ENCODE results near the gene RIMBP3C.
"Not testable (repeated sequence)": the region's sequence is repeated elsewhere in the genome, so short reads cannot be mapped to it uniquely, and the experiment has no call there.

RIMBP3C gene, protein sequence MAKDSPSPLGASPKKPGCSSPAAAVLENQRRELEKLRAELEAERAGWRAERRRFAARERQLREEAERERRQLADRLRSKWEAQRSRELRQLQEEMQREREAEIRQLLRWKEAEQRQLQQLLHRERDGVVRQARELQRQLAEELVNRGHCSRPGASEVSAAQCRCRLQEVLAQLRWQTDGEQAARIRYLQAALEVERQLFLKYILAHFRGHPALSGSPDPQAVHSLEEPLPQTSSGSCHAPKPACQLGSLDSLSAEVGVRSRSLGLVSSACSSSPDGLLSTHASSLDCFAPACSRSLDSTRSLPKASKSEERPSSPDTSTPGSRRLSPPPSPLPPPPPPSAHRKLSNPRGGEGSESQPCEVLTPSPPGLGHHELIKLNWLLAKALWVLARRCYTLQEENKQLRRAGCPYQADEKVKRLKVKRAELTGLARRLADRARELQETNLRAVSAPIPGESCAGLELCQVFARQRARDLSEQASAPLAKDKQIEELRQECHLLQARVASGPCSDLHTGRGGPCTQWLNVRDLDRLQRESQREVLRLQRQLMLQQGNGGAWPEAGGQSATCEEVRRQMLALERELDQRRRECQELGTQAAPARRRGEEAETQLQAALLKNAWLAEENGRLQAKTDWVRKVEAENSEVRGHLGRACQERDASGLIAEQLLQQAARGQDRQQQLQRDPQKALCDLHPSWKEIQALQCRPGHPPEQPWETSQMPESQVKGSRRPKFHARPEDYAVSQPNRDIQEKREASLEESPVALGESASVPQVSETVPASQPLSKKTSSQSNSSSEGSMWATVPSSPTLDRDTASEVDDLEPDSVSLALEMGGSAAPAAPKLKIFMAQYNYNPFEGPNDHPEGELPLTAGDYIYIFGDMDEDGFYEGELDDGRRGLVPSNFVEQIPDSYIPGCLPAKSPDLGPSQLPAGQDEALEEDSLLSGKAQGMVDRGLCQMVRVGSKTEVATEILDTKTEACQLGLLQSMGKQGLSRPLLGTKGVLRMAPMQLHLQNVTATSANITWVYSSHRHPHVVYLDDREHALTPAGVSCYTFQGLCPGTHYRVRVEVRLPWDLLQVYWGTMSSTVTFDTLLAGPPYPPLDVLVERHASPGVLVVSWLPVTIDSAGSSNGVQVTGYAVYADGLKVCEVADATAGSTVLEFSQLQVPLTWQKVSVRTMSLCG (N-terminal part only)
- 0 to 0.44 (median 0) reads per million in 3 experiments for total RNA-seq

DNA sequence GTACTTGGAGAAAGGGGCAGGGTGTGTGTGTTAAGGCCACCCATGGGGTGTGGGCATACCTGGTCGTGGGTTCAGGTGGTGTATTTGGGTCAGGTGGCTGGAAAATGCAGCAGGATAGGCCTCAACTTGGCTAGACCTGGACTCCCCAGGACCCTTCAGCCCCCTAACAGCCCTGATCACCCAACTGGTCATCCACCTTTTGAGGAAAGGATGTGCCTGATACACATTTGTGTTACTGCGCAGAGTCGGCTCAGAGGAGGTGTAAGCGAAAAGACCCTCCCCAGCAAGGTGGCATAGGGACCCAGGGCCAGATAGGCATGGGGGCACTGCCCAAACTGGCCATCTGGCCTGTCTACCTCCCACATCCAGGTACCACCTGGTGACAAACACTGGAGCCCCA lies at the start of gene RIMBP3C:
Gene RIMBP3C, minus strand, starts transcription at position 101 of the 400 bp plus-strand sequence. CDS start 485 bp downstream, outside the sequence.
- not testable (repeated sequence) for DNase-seq

DNA sequence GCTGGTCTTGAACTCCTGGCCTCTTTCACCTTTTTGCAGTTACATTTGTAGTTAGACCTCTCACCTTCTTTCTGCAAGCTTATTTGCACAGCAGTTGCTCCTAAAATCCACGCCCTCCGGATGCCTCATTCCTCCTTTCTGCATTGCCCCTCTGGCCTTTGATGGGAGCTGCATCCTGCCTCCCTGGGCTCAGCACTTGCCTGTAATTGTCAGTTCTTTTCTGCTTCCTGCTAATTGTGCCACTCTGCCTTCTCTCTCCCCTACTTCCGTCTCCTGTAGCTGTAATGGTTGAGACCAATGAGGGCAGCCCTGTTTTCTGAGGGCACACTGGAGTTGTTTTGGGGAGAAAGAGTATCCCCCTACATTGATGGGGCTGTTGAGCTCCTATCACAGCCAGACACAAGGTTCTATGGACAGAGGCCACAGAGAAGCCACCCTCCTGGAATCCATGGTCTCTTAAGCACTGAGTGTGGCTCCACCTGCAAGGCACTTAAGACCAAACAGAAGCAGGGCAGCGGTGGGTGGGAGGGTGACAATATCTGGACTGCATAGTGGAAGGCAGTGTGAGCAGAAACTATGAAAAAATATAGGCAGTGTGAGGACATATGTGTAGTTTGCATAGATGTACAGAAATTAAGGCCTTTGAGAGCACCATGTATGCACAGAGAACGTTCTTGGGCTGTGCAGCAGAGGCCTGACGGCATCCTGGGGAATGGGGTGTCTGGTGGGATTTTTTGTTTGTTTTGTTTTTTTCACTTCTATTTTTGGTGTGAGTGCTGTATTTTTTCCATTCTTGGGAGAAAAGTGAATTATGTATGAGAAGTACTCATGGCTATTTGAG lies 48.0 kb upstream of the RIMBP3C start:
- no peak for DNase-seq

DNA sequence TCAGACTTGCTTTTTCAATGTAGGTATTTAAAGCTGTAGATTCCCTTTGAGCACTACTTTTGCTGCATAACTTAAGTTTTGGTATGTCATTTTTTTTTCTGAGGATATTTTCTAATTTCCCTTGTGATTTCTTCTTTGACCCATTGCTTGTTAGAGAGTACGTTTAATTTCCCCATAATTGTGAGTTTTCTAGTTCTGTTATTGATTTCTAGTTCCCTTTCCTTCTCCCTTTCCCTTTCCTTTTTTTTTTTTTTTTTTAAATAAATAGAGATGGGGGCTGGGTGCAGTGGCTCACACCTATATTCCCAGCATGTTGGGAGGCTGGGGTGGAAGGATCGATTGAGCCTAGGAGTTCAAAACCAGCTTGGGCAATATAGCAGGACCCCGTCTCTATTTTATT lies 47.0 kb upstream of the RIMBP3C start:
- DNase-seq = no peak

DNA sequence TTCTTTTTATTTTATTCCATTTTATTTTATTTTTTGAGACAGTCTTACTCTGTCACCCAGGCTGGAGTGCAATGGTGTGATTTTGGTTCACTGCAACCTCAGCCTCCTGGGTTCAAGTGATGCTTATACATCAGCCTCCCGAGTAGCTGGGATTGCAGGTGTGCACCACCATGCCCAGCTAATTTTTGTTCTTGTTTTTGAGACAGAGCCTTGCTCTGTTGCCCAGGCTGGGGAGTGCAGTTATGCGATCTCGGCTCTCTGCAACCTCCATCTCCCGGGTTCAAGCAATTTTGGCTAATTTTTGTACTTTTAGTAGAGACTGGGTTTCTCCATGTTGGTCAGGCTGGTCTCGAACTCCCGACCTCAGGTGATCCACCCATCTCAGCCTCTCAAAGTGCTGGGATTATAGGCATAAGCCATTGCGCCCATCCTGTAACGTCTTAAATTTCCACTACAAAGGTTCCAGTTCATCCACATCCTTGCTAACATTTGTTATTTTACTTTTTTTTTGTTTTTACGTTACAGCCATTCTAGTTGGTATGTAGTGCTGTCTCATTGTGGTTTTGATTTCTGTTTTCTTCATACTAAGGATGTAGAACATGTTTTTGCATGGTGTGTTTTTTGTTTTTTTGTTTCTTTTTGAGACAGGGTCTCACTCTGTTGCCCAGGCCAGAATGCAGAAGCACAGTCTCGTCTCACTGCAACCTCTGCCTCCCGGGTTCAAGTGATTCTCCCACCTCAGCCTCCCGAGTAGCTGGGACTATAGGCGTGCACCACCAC lies 45.3 kb upstream of the RIMBP3C start:
- not testable (repeated sequence) for DNase-seq

DNA sequence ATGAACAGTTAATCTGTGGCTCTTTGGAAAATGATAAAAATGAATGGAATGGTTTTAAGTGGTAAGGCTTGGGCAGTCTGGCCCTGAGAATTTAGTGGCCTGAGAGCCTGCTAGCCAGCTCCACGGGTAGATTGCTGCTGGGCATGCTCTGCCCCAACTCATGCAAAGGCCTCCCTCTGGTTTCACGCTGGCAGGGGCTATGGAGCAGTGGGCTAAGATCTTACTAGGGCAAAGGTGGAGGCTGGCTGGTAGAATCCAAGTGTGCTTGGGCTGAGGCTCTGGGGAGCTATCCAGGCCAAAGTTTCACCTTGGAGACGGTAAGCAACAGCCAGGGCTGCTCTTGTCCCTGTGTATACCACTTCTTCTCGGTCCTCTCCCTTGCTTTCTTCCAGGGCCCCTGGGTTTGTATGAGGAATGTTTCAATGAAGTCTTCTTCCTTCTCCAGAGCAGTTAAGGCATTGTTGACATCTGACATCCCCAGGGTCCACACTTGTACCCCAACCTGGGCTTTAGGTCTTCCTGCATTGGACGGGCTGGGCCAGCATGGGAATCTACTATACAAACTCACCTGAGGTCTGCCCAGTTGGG lies 43.7 kb upstream of the RIMBP3C start:
- DNase-seq = no peak

DNA sequence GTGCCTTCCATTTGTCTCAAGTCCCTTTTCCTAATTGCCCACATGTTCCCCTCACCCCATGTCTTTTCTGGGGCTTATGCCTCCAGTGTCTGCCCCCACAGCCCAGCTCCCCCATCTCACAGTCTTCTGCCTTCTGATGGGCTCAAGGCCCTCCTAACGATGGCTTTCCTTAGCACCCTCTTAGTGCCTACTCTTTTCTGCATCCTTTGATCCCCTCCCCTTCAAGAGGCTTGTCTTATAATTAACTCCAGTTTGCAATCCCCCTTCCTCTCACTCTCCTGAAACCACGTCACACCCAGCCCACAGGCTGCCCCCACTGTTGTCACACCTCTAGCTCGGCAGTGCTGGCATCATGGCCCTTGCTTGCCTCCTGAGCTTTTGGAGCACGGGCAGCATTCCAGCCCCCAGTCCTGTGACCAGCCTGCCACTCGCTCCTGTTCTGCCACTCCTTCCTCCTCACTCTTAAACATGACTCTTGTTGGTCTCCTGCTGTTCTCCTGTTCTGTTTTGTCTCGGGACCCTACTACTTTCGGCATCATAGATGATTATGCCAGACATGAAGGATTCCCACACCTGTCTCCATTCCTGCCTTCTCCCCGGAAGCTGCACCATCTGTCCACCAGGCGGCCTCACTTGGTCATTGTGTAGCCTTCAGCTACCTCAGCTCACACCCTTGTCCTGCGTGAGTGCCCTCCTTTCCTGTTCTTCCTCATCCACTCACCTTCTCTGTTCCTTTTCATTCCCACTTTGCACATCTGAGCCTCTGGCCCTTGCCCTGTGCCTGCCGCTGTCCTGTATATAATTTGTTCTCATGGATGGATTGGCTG lies 42.4 kb upstream of the RIMBP3C start:
- DNase-seq = no peak

GRCh38 chr22:21592422-21592821 lies 41.2 kb upstream of the RIMBP3C start:
- no peak for DNase-seq

DNA sequence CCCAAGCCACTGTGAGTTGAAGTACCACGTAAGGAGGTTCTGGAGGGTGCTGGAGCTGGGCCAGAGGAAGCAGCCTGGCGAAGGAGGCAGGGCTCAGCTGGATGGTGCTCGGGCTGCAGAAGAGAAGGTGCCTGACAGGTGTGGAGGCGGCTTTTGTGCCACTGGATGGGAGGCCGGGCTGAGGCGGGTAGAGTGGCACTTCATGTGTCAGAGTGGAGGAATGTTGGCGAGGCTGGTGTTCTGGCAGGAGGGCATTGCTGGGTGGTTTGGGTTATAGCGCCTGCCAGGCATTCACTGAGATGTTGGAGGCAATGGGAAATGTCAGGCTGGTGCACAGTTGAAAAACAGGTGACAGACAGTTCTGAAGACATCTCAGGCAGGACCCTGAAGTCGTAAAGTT lies 40.4 kb upstream of the RIMBP3C start:
- DNase-seq = no peak

DNA sequence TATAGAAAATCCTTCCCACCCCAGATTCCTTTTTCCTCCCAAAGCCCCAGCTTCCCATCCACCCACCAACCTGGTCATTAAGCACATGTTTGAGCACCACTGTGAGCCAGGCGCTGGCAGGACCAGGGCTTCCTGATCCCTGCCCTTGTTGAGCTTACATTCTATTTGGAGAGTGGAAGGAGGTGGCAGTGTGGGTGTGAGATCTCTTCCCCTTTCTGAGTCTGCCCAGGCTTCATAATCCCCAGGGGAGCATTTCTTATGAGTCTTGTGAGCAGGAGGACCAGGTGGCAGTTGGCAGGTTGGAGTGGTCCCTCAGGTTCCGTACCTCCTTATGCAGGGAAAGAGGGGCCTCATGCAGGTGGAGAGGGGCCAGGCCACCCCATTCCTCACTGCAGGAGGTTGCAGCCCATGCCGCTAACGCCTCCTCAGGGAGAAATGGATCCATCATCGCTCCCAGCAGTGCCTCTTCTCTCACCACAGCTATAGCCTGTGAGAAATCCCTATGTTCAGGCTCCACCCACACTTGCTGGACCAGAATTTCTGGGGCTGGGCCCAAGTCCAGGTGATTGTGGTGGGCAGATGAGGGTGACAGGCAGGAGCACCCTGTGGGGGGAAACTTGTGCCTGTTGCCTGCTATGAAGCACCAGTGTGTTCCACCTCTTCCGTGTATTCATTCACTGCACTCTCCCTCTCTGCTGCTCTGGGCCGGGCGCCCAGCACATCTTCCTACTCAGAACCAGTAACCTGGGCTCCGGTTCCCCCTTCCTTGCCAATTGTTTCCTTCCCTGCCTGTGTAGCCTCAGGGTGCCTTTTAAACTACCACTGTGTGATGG lies 39.8 kb upstream of the RIMBP3C start:
- no peak for DNase-seq

- no peak for DNase-seq
Measured at GRCh38 chr22:21589396-21589795, 38.1 kb upstream of the RIMBP3C start.

GRCh38 chr22:21587803-21588611 lies 36.7 kb upstream of the RIMBP3C start:
- DNase-seq = no peak

GRCh38 chr22:21585389-21585788 lies 34.1 kb upstream of the RIMBP3C start:
- DNase-seq = no peak

GRCh38 chr22:21582801-21583740 lies 31.8 kb upstream of the RIMBP3C start:
- no peak for DNase-seq

GRCh38 chr22:21581009-21581713 lies 29.9 kb upstream of the RIMBP3C start:
- DNase-seq = not testable (repeated sequence)

- not testable (repeated sequence) for DNase-seq
Measured at GRCh38 chr22:21580623-21581007, 29.4 kb upstream of the RIMBP3C start.

- no peak for DNase-seq
Measured at GRCh38 chr22:21579474-21579851, 28.2 kb upstream of the RIMBP3C start.
